ENCODE results near the gene SLC25A15. TPM values are rescaled to one million over a fixed set of nuclear protein-coding genes. Genes with fewer than 3 reads are reported as not detected.
"Not testable (repeated sequence)": the region's sequence is repeated elsewhere in the genome, so short reads cannot be mapped to it uniquely, and the experiment has no call there.

SLC25A15 gene
- total RNA-seq, 2 donors from 2014 or later, result 23.2 to 36.9 TPM

DNA sequence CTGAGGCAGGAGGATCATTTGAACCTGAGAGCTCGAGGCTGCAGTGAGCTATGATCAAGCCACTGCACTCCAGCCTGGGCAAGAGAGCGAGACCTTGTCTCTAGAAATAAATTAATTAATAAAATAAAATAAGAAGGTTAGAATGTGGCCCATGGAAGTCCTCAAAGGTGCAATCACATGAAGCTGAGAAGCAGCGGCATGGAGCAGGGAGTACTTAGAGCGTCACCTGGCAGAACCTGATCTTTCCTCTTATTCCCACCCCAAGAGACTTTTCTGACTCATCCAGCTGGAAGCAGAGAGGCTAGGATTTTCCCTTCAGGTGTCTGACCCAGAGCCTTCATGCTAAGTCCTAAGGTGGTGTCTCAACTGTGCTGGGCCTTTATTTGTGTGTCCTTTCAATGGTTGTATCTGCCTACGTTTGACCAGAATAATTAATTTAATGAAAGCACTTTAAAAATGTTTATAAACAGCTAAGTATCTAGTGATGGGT, 9.6 kb upstream of the SLC25A15 start:
- Histone ChIP-seq H3K27me3 (ENCODE audit: control insufficient read depth, insufficient read depth, low read length, poor library complexity, severe bottlenecking) (no peaks in the 10 kb centered on the region), H3K4me1 (ENCODE audit: control insufficient read depth, insufficient read depth, low read length) (no peaks in the 10 kb centered on the region), H3K36me3 (ENCODE audit: control insufficient read depth, insufficient read depth, low read length) (no peaks in the 10 kb centered on the region), H3K9ac (ENCODE audit: extremely low read depth, low read length, poor library complexity, severe bottlenecking) (no peak overlapping the region), H3K4me3 (ENCODE audit: low read length) (no peak overlapping the region), H3K9me3 (ENCODE audit: control insufficient read depth, low read length) (no peaks in the 10 kb centered on the region), H3K27ac (ENCODE audit: low read depth, low read length) (no peak overlapping the region)
- no peak overlapping the region for H3K27ac Mint-ChIP-seq
- WGBS, 2 experiments (ENCODE audit: insufficient coverage in 1 of 2, insufficient read length in 1 of 2), result 94 to 96% methylated on average over 2 to 3 of the region's 5 CpGs
- H3K4me1 Mint-ChIP-seq, result peaks cover 6% of the 10 kb centered on the region
- no peaks in the 10 kb centered on the region for H3K36me3 Mint-ChIP-seq (ENCODE audit: low read depth)
- no peak for TF ChIP-seq CTCF (conservative IDR thresholded peaks at IDR 0.05)
- H3K27me3 Mint-ChIP-seq (ENCODE audit: insufficient read depth), result no peaks in the 10 kb centered on the region
- DNase-seq, result no peak
- no peak overlapping the region for H3K4me3 Mint-ChIP-seq
- no peaks in the 10 kb centered on the region for H3K9me3 Mint-ChIP-seq

GRCh38 chr13:40780822-40781401, 8.5 kb upstream of the SLC25A15 start:
- Mint-ChIP-seq H3K9me3 (no peaks in the 10 kb centered on the region), H3K27me3 (ENCODE audit: insufficient read depth) (no peaks in the 10 kb centered on the region), H3K4me1 (peaks cover 6% of the 10 kb centered on the region), H3K36me3 (ENCODE audit: low read depth) (no peaks in the 10 kb centered on the region), H3K27ac (no peak overlapping the region), H3K4me3 (no peak overlapping the region)
- Histone ChIP-seq H3K27ac (ENCODE audit: low read depth, low read length) (no peak overlapping the region), H3K36me3 (ENCODE audit: control insufficient read depth, insufficient read depth, low read length) (no peaks in the 10 kb centered on the region), H3K4me3 (ENCODE audit: low read length) (no peak overlapping the region), H3K9ac (ENCODE audit: extremely low read depth, low read length, poor library complexity, severe bottlenecking) (no peak overlapping the region), H3K9me3 (ENCODE audit: control insufficient read depth, low read length) (no peaks in the 10 kb centered on the region), H3K4me1 (ENCODE audit: control insufficient read depth, insufficient read depth, low read length) (no peaks in the 10 kb centered on the region), H3K27me3 (ENCODE audit: control insufficient read depth, insufficient read depth, low read length, poor library complexity, severe bottlenecking) (no peaks in the 10 kb centered on the region)
- WGBS, 2 experiments (ENCODE audit: insufficient coverage in 1 of 2, insufficient read length in 1 of 2), result 79 to 84% methylated on average over 7 to 14 of the region's 14 CpGs
- peak; percentile 58 for DNase-seq
- peak; percentile 43 for TF ChIP-seq CTCF (conservative IDR thresholded peaks at IDR 0.05)

DNA sequence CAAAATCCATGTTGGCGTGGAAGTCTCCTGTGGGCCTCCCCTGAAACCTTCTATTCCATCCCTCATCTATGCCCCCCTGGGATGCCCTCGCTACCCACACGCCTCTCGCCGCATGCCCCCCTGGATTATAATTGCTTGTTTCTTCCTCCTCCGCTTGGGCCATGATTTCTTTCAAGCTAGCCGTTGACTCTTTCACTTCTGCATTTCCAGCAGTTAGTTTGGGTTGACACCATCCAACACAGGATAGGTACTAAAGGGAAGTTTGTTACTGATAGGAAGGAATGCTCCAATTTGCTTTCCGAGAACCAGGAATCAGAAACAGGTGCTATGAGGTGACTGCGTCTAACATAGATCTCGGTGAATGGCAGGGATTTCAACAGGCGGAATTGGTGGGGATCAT, 7.7 kb upstream of the SLC25A15 start:
- Mint-ChIP-seq H3K36me3 (ENCODE audit: low read depth) (no peaks in the 10 kb centered on the region), H3K27ac (no peak overlapping the region), H3K9me3 (no peaks in the 10 kb centered on the region), H3K4me3 (no peak overlapping the region), H3K27me3 (ENCODE audit: insufficient read depth) (no peaks in the 10 kb centered on the region), H3K4me1 (peaks cover 6% of the 10 kb centered on the region)
- Histone ChIP-seq H3K4me3 (ENCODE audit: low read length) (no peak overlapping the region), H3K27me3 (ENCODE audit: control insufficient read depth, insufficient read depth, low read length, poor library complexity, severe bottlenecking) (no peaks in the 10 kb centered on the region), H3K27ac (ENCODE audit: low read depth, low read length) (no peak overlapping the region), H3K4me1 (ENCODE audit: control insufficient read depth, insufficient read depth, low read length) (no peaks in the 10 kb centered on the region), H3K36me3 (ENCODE audit: control insufficient read depth, insufficient read depth, low read length) (no peaks in the 10 kb centered on the region), H3K9ac (ENCODE audit: extremely low read depth, low read length, poor library complexity, severe bottlenecking) (no peak overlapping the region), H3K9me3 (ENCODE audit: control insufficient read depth, low read length) (no peaks in the 10 kb centered on the region)
- DNase-seq, result no peak
- no peak for TF ChIP-seq CTCF (conservative IDR thresholded peaks at IDR 0.05)
- WGBS, 2 experiments (ENCODE audit: insufficient coverage in 1 of 2, insufficient read length in 1 of 2), result 94 to 97% methylated on average over 7 to 11 of the region's 11 CpGs

GRCh38 chr13:40782971-40783370, 6.4 kb upstream of the SLC25A15 start:
- H3K9ac ChIP-seq (ENCODE audit: extremely low read depth, low read length, poor library complexity, severe bottlenecking); H3K9me3 ChIP-seq (ENCODE audit: control insufficient read depth, low read length); H3K27me3 Mint-ChIP-seq (ENCODE audit: insufficient read depth); H3K36me3 Mint-ChIP-seq (ENCODE audit: low read depth); H3K36me3 ChIP-seq (ENCODE audit: control insufficient read depth, insufficient read depth, low read length); H3K4me1 Mint-ChIP-seq; H3K27ac Mint-ChIP-seq; H3K27me3 ChIP-seq (ENCODE audit: control insufficient read depth, insufficient read depth, low read length, poor library complexity, severe bottlenecking); H3K4me1 ChIP-seq (ENCODE audit: control insufficient read depth, insufficient read depth, low read length); H3K27ac ChIP-seq (ENCODE audit: low read depth, low read length); H3K4me3 ChIP-seq (ENCODE audit: low read length); DNase-seq; H3K9me3 Mint-ChIP-seq; H3K4me3 Mint-ChIP-seq: not testable (repeated sequence)
- WGBS, 2 experiments (ENCODE audit: insufficient coverage in 1 of 2, insufficient read length in 1 of 2), result 100% methylated on average over 1 of the region's 1 CpG; no CpG with 5 or more reads in 1 of the 2 experiments
